Measurements from ENCODE around the gene ATG5.

DNA sequence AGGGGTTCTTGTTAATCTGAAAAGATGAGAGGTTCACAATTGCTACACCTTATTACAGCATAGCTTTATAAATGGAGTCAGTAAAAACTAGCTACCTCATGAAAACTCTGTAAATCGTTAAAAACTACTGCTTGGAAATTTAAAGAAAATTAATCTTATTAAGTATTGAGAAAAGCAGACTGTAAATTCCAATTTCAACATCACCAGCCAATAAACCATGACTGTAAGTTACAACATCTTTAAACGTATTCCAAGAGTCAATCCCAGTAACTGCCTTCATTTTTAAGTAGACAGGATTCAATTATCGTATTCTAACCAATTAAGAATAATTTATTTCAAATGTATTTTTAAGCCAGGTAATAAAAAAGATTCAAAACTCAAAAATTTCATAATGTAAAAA, 70.3 kb downstream of the ATG5 start:
- TF ChIP-seq, protein P1, sequence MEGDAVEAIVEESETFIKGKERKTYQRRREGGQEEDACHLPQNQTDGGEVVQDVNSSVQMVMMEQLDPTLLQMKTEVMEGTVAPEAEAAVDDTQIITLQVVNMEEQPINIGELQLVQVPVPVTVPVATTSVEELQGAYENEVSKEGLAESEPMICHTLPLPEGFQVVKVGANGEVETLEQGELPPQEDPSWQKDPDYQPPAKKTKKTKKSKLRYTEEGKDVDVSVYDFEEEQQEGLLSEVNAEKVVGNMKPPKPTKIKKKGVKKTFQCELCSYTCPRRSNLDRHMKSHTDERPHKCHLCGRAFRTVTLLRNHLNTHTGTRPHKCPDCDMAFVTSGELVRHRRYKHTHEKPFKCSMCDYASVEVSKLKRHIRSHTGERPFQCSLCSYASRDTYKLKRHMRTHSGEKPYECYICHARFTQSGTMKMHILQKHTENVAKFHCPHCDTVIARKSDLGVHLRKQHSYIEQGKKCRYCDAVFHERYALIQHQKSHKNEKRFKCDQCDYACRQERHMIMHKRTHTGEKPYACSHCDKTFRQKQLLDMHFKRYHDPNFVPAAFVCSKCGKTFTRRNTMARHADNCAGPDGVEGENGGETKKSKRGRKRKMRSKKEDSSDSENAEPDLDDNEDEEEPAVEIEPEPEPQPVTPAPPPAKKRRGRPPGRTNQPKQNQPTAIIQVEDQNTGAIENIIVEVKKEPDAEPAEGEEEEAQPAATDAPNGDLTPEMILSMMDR (IDR thresholded peaks at IDR 0.05): no peak
- TF ChIP-seq POLR2A (IDR thresholded peaks at IDR 0.05): no peak

Measured in esophagus squamous epithelium (tissue), 4 donors.